Measurements from ENCODE around the gene MCAM.

- TF ChIP-seq EZH2 (IDR thresholded peaks at IDR 0.05; ENCODE audit: insufficient read depth, poor library complexity, severe bottlenecking) (no peak), EZH2phosphoT487 (IDR thresholded peaks at IDR 0.05; ENCODE audit: insufficient read depth, low read depth) (no peak)
Observed at GRCh38 chr11:119318240-119319135, 1.6 kb upstream of the MCAM start.
